ENCODE data around the gene ATOH1. TPM values are rescaled to one million over a fixed set of nuclear protein-coding genes. Genes with fewer than 3 reads are reported as not detected.

ATOH1 gene
- total RNA-seq, 1 donor, result not detected

DNA sequence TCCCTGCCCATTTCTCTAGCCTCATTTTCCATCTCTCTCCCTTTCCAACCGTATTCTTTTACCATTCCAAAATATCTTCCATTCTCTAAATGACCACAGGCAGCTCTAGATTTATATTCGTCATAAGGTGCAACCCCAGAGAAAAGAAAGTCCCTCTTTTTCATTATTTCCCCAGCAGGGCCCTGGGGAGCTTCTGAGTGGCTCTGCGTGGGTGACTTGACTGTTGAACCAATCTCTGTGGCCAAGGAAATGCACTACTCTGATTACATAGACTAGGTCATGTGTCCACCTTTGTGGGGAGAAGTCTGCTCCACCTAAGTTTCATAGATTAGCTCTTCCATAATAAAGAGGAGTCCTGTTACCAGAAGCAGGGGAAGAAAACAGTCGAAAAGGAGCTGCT is 51.4 kb downstream of the ATOH1 start:
- no peak overlapping the region for H3K4me3 ChIP-seq (ENCODE audit: insufficient read depth, low read length)
- no peaks in the 10 kb centered on the region for H3K4me1 ChIP-seq (ENCODE audit: insufficient read depth, low read length)
- H3K27ac ChIP-seq (ENCODE audit: low read depth, low read length), result no peak overlapping the region
- H3K9me3 ChIP-seq (ENCODE audit: low read depth, low read length), result no peaks in the 10 kb centered on the region
- no peaks in the 10 kb centered on the region for H3K27me3 ChIP-seq (ENCODE audit: insufficient read depth, low read length)
- H3K4me2 ChIP-seq (ENCODE audit: insufficient read depth, low read length), result no peak overlapping the region
- TF ChIP-seq CTCF (IDR thresholded peaks at IDR 0.05; ENCODE audit: extremely low read depth, low read depth, low read length), result no peak
- no peaks in the 10 kb centered on the region for H3K36me3 ChIP-seq (ENCODE audit: insufficient read depth, low read length)
- no peaks in the 10 kb centered on the region for H3K79me2 ChIP-seq (ENCODE audit: insufficient read depth, low read length)
- no peaks in the 10 kb centered on the region for H4K20me1 ChIP-seq (ENCODE audit: insufficient read depth, low read length)
- no peak for DNase-seq (ENCODE audit: insufficient read length, low spot score, missing footprints)
- no peak overlapping the region for H2AFZ ChIP-seq (ENCODE audit: low read length)

Small RNAs within 50 kb of the gene (small RNA-seq; reads per million reads assigned to genes)
- not detected for gene RNA5SP164

All from osteoblast (primary cell).